ENCODE measurements around the gene CDRT4. TPM values are rescaled to one million over a fixed set of nuclear protein-coding genes. Genes with fewer than 3 reads are reported as not detected.
A peak's percentile ranks its signal among the peaks of the same experiment; 100 is the strongest.

The CDRT4 gene
- total RNA-seq, 2 experiments from 2014 or later = 3.6 to 3.7 TPM

GRCh38 chr17:15492186-15492585 lies 24.8 kb upstream of the CDRT4 start:
- ChIA-PET POLR2A (no interaction called here), CTCF (interaction anchor here (1.0 kb wide), 1 partner anchor 11 kb away, joined by 4 read pairs; no protein-coding TSS in a partner anchor)
- H3K27ac Mint-ChIP-seq = no peak overlapping the region
- H3K4me3 Mint-ChIP-seq = no peak overlapping the region
- no peaks in the 10 kb centered on the region for H3K36me3 Mint-ChIP-seq (ENCODE audit: low read depth)
- H3K27me3 Mint-ChIP-seq = no peaks in the 10 kb centered on the region
- no peak for DNase-seq
- no peaks in the 10 kb centered on the region for H3K9me3 Mint-ChIP-seq
- ATAC-seq = no peak
- peaks cover 4% of the 10 kb centered on the region for H3K4me1 Mint-ChIP-seq (ENCODE audit: low read depth)
- intact Hi-C loops (cut with micrococcal nuclease) = no loop called here
- TF ChIP-seq CTCF (IDR thresholded peaks at IDR 0.05) = no peak

- Mint-ChIP-seq H3K4me3 (no peak overlapping the region), H3K9me3 (no peaks in the 10 kb centered on the region), H3K36me3 (ENCODE audit: low read depth) (no peaks in the 10 kb centered on the region), H3K4me1 (ENCODE audit: low read depth) (peaks cover 4% of the 10 kb centered on the region), H3K27me3 (no peaks in the 10 kb centered on the region), H3K27ac (no peak overlapping the region)
- ChIA-PET CTCF (interaction anchor here (0.9 kb wide), 1 partner anchor 13 kb away, joined by 4 read pairs; no protein-coding TSS in a partner anchor), POLR2A (no interaction called here)
- DNase-seq (peak; percentile 46), ATAC-seq (peak; percentile 86)
- TF ChIP-seq CTCF (IDR thresholded peaks at IDR 0.05) = no peak
- intact Hi-C loops (cut with micrococcal nuclease) = no loop called here
These were observed 23.3 kb upstream of the CDRT4 start for GRCh38 chr17:15490634-15491261.

- Mint-ChIP-seq H3K27me3 (no peaks in the 10 kb centered on the region), H3K9me3 (no peaks in the 10 kb centered on the region), H3K4me1 (ENCODE audit: low read depth) (peaks cover 4% of the 10 kb centered on the region), H3K27ac (no peak overlapping the region), H3K4me3 (no peak overlapping the region), H3K36me3 (ENCODE audit: low read depth) (no peaks in the 10 kb centered on the region)
- intact Hi-C loops (cut with micrococcal nuclease) = no loop called here
- ChIA-PET POLR2A (no interaction called here), CTCF (interaction anchor here (1.7 to 2.3 kb wide), 2 partner anchors 14 to 232 kb away, joined by 4 to 10 read pairs; no protein-coding TSS in a partner anchor)
- DNase-seq (no peak), ATAC-seq (no peak)
- TF ChIP-seq CTCF (IDR thresholded peaks at IDR 0.05) = no peak
These were observed 21.1 kb upstream of the CDRT4 start for GRCh38 chr17:15488557-15488956.

GRCh38 chr17:15485045-15485444 lies 17.6 kb upstream of the CDRT4 start:
- intact Hi-C loops (cut with micrococcal nuclease) = no loop called here
- Mint-ChIP-seq H3K4me3 (no peak overlapping the region), H3K9me3 (no peaks in the 10 kb centered on the region), H3K27ac (no peak overlapping the region), H3K27me3 (no peaks in the 10 kb centered on the region), H3K36me3 (ENCODE audit: low read depth) (no peaks in the 10 kb centered on the region), H3K4me1 (ENCODE audit: low read depth) (no peaks in the 10 kb centered on the region)
- ChIA-PET POLR2A (no interaction called here), CTCF (interaction anchor here (1.1 kb wide), 1 partner anchor 18 kb away, joined by 5 read pairs; no protein-coding TSS in a partner anchor)
- DNase-seq = no peak
- TF ChIP-seq CTCF (IDR thresholded peaks at IDR 0.05) = no peak
- no peak for ATAC-seq

GRCh38 chr17:15483431-15483830 lies 16.0 kb upstream of the CDRT4 start:
- H3K27me3 Mint-ChIP-seq = no peaks in the 10 kb centered on the region
- H3K4me1 Mint-ChIP-seq (ENCODE audit: low read depth) = no peaks in the 10 kb centered on the region
- intact Hi-C loops (cut with micrococcal nuclease) = no loop called here
- DNase-seq = no peak
- no peak overlapping the region for H3K27ac Mint-ChIP-seq
- ChIA-PET CTCF (interaction anchor here (1.2 kb wide), 1 partner anchor 19 kb away, joined by 4 read pairs; no protein-coding TSS in a partner anchor), POLR2A (interaction anchor here (0.6 kb wide), 1 partner anchor 218 kb away, joined by 3 read pairs; no protein-coding TSS in a partner anchor)
- no peak overlapping the region for H3K4me3 Mint-ChIP-seq
- no peaks in the 10 kb centered on the region for H3K9me3 Mint-ChIP-seq
- ATAC-seq = no peak
- no peak for TF ChIP-seq CTCF (IDR thresholded peaks at IDR 0.05)
- no peaks in the 10 kb centered on the region for H3K36me3 Mint-ChIP-seq (ENCODE audit: low read depth)
